Mucosa of descending colon (tissue), 3 donors: ENCODE data around the gene TRAIP. TPM values are rescaled to one million over a fixed set of nuclear protein-coding genes. Genes with fewer than 3 reads are reported as not detected.
A peak's percentile ranks its signal among the peaks of the same experiment; 100 is the strongest.

ENCODE experiments used
- ATAC-seq: fragments of 200-7000 bp; cut with Tn5 transposase; one replicate; pipeline ENCODE4 v1.9.1; 2020; ENCODE audit warnings: mild to moderate bottlenecking, moderate library complexity
- DNase-seq, 3 donors: peaks; one replicate each; pipeline ENCODE4 v3.0.0-alpha.2; 2020
- H3K36me3 ChIP-seq: fragments of 200-600 bp; one replicate; pipeline ENCODE4 v1.8.0; 2021; ENCODE audit warnings: low read depth, mild to moderate bottlenecking
- H3K4me1 ChIP-seq: fragments of 200-600 bp; one replicate; pipeline ENCODE4 v1.8.0; 2021; ENCODE audit warnings: low read depth, mild to moderate bottlenecking
- H3K4me3 ChIP-seq: fragments of 200-600 bp; one replicate; pipeline ENCODE4 v1.8.0; 2021; ENCODE audit warnings: mild to moderate bottlenecking
- H3K9me3 ChIP-seq: fragments of 200-600 bp; one replicate; pipeline ENCODE4 v1.8.0; 2021; ENCODE audit warnings: mild to moderate bottlenecking
- CTCF ChIP-seq: fragments of 200-600 bp; IDR thresholded peaks from one replicate; pipeline ENCODE4 v1.8.0; 2022; ENCODE audit warnings: antibody characterized with exemption, mild to moderate bottlenecking
- intact Hi-C, 2 donors: fragments of 100-400 bp; cut with DNase I in 1 of 2; cut with micrococcal nuclease in 1 of 2; formaldehyde crosslinking; loops; one replicate each; pipeline versions ENCODE4 v1.11.0 to v1.11.1; 2022; cut with DNase I, micrococcal nuclease
- total RNA-seq, 3 donors: library from RNA; stranded (reverse); fragmentation: NEBNext Ultra II Directional in 2 of 3; extraction: Animal tissue kit (Norgen Biotek cat#: 25700) in 2 of 3; gene quantifications; one replicate each; pipeline versions ENCODE4 v1.2.1 to v1.2.4, GENCODE V29; 2021 to 2023
- donor health status: DM: no; HTN: no; CAD: no; lungs with moderate emphysema.
- donor health status: DM: no; HTN: no; CAD: no.
- donor health status: DM: no; HTN: yes; CAD: no.

TRAIP gene
- total RNA-seq, 3 donors from 2014 or later = 2.6 to 5.4 (median 4.0) TPM

GRCh38 chr3:49901366-49902339 is 45.3 kb upstream of the TRAIP start:
- ATAC-seq (no peak), DNase-seq (peak in 1 of 3 donors; percentile 25)
- Histone ChIP-seq H3K4me3 (no peak overlapping the region), H3K36me3 (no peaks in the 10 kb centered on the region), H3K9me3 (no peaks in the 10 kb centered on the region), H3K4me1 (peaks cover 51% of the 10 kb centered on the region)
- no peak for TF ChIP-seq CTCF
- intact Hi-C loops = no loop called here

GRCh38 chr3:49900491-49901153 is 44.3 kb upstream of the TRAIP start:
- H3K4me3 ChIP-seq = no peak overlapping the region
- ATAC-seq (peak; percentile 78), DNase-seq (peak; percentile 88 to 89 (median 89))
- H3K4me1 ChIP-seq = peaks cover 42% of the 10 kb centered on the region
- no peak for TF ChIP-seq CTCF
- intact Hi-C loops = no loop called here
- no peaks in the 10 kb centered on the region for H3K36me3 ChIP-seq
- no peaks in the 10 kb centered on the region for H3K9me3 ChIP-seq

GRCh38 chr3:49899815-49900214 is 43.5 kb upstream of the TRAIP start:
- no peak for TF ChIP-seq CTCF
- H3K4me3 ChIP-seq = no peak overlapping the region
- no peaks in the 10 kb centered on the region for H3K36me3 ChIP-seq
- H3K9me3 ChIP-seq = no peaks in the 10 kb centered on the region
- intact Hi-C loops = no loop called here
- ATAC-seq = no peak
- DNase-seq = peak in 1 of 3 donors; percentile 35
- H3K4me1 ChIP-seq = peaks cover 35% of the 10 kb centered on the region

- intact Hi-C loops = no loop called here
- TF ChIP-seq CTCF = no peak
- Histone ChIP-seq H3K9me3 (no peaks in the 10 kb centered on the region), H3K4me3 (no peak overlapping the region), H3K36me3 (no peaks in the 10 kb centered on the region), H3K4me1 (peaks cover 28% of the 10 kb centered on the region)
- no peak for ATAC-seq
- no peak for DNase-seq
Measured at GRCh38 chr3:49898991-49899390, 42.6 kb upstream of the TRAIP start.

GRCh38 chr3:49896345-49896744 is 40.0 kb upstream of the TRAIP start:
- Histone ChIP-seq H3K9me3 (no peaks in the 10 kb centered on the region), H3K4me1 (peaks cover 15% of the 10 kb centered on the region), H3K36me3 (no peaks in the 10 kb centered on the region), H3K4me3 (no peak overlapping the region)
- no peak for DNase-seq
- ATAC-seq = no peak
- intact Hi-C loops = no loop called here
- TF ChIP-seq CTCF = no peak
